Stimulated activated CD8-positive, alpha-beta memory T cell treated with anti-CD3 and anti-CD28 coated beads, Interleukin-2, amount 100 ng/mL, for 48 hours (primary cell): Measurements from ENCODE around the gene FAM171A1.
A peak's percentile ranks its signal among the peaks of the same experiment; 100 is the strongest.
"Not testable (repeated sequence)": the region's sequence is repeated elsewhere in the genome, so short reads cannot be mapped to it uniquely, and the experiment has no call there.

Experiments
- DNase-seq, 2 donors: peaks; one replicate each; pipeline ENCODE4 v3.0.0-alpha.2; 2020; ENCODE audit warnings: low read depth in 2 of 2

Gene FAM171A1

GRCh38 chr10:15370856-15371701, at the start of gene FAM171A1:
TSS of gene FAM171A1 (minus strand) at chr10:15371289. CDS start at chr10:15371052, 237 bp downstream.
- peak; percentile 32 to 33 for DNase-seq

- DNase-seq = no peak
Measured at GRCh38 chr10:15420858-15421257, 49.8 kb upstream of the FAM171A1 start.

- peak in 1 of 2 donors; percentile 4 for DNase-seq
Measured at GRCh38 chr10:15419279-15419874, 48.3 kb upstream of the FAM171A1 start.

- no peak for DNase-seq
Measured at GRCh38 chr10:15416034-15416433, 44.9 kb upstream of the FAM171A1 start.

- no peak for DNase-seq
Measured at GRCh38 chr10:15411010-15411409, 39.9 kb upstream of the FAM171A1 start.

- not testable (repeated sequence) for DNase-seq
Measured at GRCh38 chr10:15409350-15409749, 38.3 kb upstream of the FAM171A1 start.

- DNase-seq = no peak
Measured at GRCh38 chr10:15408557-15408956, 37.5 kb upstream of the FAM171A1 start.

GRCh38 chr10:15405319-15405718, 34.2 kb upstream of the FAM171A1 start:
- no peak for DNase-seq

- no peak for DNase-seq
Measured at GRCh38 chr10:15401382-15401781, 30.3 kb upstream of the FAM171A1 start.

GRCh38 chr10:15400461-15400860, 29.4 kb upstream of the FAM171A1 start:
- not testable (repeated sequence) for DNase-seq

GRCh38 chr10:15399060-15399661, 28.1 kb upstream of the FAM171A1 start:
- DNase-seq = no peak

GRCh38 chr10:15395935-15396334, 24.8 kb upstream of the FAM171A1 start:
- DNase-seq = no peak

GRCh38 chr10:15393139-15393825, 22.2 kb upstream of the FAM171A1 start:
- DNase-seq = no peak

GRCh38 chr10:15391491-15391890, 20.4 kb upstream of the FAM171A1 start:
- DNase-seq = no peak

GRCh38 chr10:15388172-15388571, 17.1 kb upstream of the FAM171A1 start:
- DNase-seq = not testable (repeated sequence)

GRCh38 chr10:15387021-15387420, 15.9 kb upstream of the FAM171A1 start:
- no peak for DNase-seq

- no peak for DNase-seq
Measured at GRCh38 chr10:15385552-15386455, 14.7 kb upstream of the FAM171A1 start.

- DNase-seq = no peak
Measured at GRCh38 chr10:15381420-15381819, 10.3 kb upstream of the FAM171A1 start.

GRCh38 chr10:15379078-15379477, 8.0 kb upstream of the FAM171A1 start:
- no peak for DNase-seq

GRCh38 chr10:15378569-15378968, 7.5 kb upstream of the FAM171A1 start:
- DNase-seq = no peak

- DNase-seq = no peak
Measured at GRCh38 chr10:15374566-15374965, 3.5 kb upstream of the FAM171A1 start.
